ENCODE results near the gene BCL2L15. TPM values are rescaled to one million over a fixed set of nuclear protein-coding genes. Genes with fewer than 3 reads are reported as not detected.

Gene BCL2L15
- total and polyA plus RNA-seq, 2 of the 13 experiments (the other 11 are each of a cell fraction or from before 2014, with no cell fraction given): 0.03 to 0.27 TPM

DNA sequence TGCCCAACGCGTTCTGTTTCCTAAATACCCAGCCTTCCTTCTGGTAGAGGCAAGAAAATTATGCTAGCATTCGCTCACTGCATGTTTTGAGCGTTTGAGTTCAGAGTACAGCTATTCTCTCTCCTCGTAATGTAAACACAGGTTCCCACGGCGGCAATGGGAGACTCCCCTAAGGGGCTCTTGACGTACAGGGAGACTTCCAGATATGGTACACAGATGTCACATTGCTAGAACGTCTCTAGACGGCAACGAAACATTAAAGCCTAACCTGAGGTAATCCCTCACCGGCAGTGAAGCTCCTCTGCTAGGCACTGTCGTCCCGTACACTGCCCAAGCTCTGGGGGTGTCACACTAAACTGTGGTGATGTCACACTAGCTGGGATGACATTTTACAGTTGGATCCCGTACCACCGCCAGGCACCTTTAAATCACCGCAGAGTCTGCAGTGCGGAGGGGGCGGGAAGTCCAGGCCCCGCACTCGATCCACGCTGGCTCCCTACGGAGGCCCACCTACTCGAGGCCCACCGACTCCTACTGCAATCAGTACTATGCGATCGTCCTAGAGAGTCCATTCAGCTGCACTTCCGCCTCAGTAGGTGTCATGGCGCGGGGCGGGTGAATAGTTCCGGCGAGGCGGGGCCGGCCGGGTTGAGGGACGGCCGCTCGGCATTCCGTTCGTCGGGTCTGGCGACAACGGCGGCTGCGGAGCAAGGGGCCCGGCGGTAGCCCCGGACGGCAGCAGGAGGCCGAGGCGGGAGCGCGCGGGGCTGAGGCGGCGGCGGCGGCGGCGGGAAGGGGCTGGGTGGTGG lies 41.8 kb upstream of the BCL2L15 start, which contains the start of gene HIPK1 (continued):
- TF ChIP-seq HDAC6 (IDR thresholded peaks at IDR 0.05; ENCODE audit: low read depth, low read length) (no peak), ZBTB21 (CRISPR knock-in tag; IDR thresholded peaks at IDR 0.05) (peak; percentile 95), ZNF530 (CRISPR knock-in tag; IDR thresholded peaks at IDR 0.05; ENCODE audit: low read depth) (no peak), SOX13 (IDR thresholded peaks at IDR 0.05) (no peak), SOX13 (CRISPR knock-in tag; conservative IDR thresholded peaks at IDR 0.05 in 1 of 2, IDR thresholded peaks at IDR 0.05 in 1 of 2) (peak in 1 of 2 experiments; percentile 44; a peak in 2 of 4 replicates), BORCS8-MEF2B (CRISPR knock-in tag; IDR thresholded peaks at IDR 0.05) (peak; percentile 80; the same call in 1 of the 2 replicates), ZNF44 (CRISPR knock-in tag; IDR thresholded peaks at IDR 0.05) (no peak), ZNF337 (CRISPR knock-in tag; IDR thresholded peaks at IDR 0.05; ENCODE audit: borderline replicate concordance, low read depth) (0 out of 2 replicates have a peak, but pooled peaks have one; percentile 32), NFYC (CRISPR knock-in tag; IDR thresholded peaks at IDR 0.05) (peak; percentile 51), SSRP1 (CRISPR knock-in tag; IDR thresholded peaks at IDR 0.05) (no peak), PRMT3 (CRISPR knock-in tag; IDR thresholded peaks at IDR 0.05; ENCODE audit: borderline replicate concordance, low read depth) (no peak), ZBTB38 (CRISPR knock-in tag; IDR thresholded peaks at IDR 0.05) (peak; percentile 56), ZFP41 (CRISPR knock-in tag; IDR thresholded peaks at IDR 0.05; ENCODE audit: borderline replicate concordance) (no peak), RFXANK (CRISPR knock-in tag; IDR thresholded peaks at IDR 0.05) (no peak), ZKSCAN8 (CRISPR knock-in tag; IDR thresholded peaks at IDR 0.05; ENCODE audit: borderline replicate concordance) (peak; percentile 12; the same call in 1 of the 2 replicates), NFKBIZ (CRISPR knock-in tag; IDR thresholded peaks at IDR 0.05) (peak; percentile 13; the same call in 1 of the 2 replicates), GABPA (IDR thresholded peaks at IDR 0.05; ENCODE audit: low read depth, low read length) (peak; percentile 78), GABPA (CRISPR knock-in tag; IDR thresholded peaks at IDR 0.05; ENCODE audit: low read depth) (peak; percentile 92), GZF1 (CRISPR knock-in tag; IDR thresholded peaks at IDR 0.05) (no peak), MTA3 (CRISPR knock-in tag; IDR thresholded peaks at IDR 0.05) (no peak)
- TF ChIP-seq, protein P1, sequence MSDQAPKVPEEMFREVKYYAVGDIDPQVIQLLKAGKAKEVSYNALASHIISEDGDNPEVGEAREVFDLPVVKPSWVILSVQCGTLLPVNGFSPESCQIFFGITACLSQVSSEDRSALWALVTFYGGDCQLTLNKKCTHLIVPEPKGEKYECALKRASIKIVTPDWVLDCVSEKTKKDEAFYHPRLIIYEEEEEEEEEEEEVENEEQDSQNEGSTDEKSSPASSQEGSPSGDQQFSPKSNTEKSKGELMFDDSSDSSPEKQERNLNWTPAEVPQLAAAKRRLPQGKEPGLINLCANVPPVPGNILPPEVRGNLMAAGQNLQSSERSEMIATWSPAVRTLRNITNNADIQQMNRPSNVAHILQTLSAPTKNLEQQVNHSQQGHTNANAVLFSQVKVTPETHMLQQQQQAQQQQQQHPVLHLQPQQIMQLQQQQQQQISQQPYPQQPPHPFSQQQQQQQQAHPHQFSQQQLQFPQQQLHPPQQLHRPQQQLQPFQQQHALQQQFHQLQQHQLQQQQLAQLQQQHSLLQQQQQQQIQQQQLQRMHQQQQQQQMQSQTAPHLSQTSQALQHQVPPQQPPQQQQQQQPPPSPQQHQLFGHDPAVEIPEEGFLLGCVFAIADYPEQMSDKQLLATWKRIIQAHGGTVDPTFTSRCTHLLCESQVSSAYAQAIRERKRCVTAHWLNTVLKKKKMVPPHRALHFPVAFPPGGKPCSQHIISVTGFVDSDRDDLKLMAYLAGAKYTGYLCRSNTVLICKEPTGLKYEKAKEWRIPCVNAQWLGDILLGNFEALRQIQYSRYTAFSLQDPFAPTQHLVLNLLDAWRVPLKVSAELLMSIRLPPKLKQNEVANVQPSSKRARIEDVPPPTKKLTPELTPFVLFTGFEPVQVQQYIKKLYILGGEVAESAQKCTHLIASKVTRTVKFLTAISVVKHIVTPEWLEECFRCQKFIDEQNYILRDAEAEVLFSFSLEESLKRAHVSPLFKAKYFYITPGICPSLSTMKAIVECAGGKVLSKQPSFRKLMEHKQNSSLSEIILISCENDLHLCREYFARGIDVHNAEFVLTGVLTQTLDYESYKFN (CRISPR knock-in tag; conservative IDR thresholded peaks at IDR 0.05): peak; percentile 85
- TF ChIP-seq, protein P2, sequence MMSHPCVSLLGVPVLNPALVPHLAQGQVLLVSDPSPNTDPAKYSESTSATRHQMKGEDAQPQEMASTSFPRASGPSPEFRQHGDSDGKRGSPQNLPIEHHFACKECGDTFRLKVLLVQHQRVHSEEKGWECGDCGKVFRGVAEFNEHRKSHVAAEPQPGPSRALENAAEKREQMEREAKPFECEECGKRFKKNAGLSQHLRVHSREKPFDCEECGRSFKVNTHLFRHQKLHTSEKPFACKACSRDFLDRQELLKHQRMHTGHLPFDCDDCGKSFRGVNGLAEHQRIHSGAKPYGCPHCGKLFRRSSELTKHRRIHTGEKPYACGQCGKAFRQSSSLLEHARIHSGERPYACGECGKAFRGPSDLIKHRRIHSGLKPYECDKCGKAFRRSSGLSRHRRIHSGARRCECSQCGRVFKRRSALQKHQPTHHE (CRISPR knock-in tag; IDR thresholded peaks at IDR 0.05; ENCODE audit: borderline replicate concordance): no peak
- TF ChIP-seq, protein P3, sequence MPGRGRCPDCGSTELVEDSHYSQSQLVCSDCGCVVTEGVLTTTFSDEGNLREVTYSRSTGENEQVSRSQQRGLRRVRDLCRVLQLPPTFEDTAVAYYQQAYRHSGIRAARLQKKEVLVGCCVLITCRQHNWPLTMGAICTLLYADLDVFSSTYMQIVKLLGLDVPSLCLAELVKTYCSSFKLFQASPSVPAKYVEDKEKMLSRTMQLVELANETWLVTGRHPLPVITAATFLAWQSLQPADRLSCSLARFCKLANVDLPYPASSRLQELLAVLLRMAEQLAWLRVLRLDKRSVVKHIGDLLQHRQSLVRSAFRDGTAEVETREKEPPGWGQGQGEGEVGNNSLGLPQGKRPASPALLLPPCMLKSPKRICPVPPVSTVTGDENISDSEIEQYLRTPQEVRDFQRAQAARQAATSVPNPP (CRISPR knock-in tag; IDR thresholded peaks at IDR 0.05): peak; percentile 60; the same call in 1 of the 2 replicates
- TF ChIP-seq, protein P4, sequence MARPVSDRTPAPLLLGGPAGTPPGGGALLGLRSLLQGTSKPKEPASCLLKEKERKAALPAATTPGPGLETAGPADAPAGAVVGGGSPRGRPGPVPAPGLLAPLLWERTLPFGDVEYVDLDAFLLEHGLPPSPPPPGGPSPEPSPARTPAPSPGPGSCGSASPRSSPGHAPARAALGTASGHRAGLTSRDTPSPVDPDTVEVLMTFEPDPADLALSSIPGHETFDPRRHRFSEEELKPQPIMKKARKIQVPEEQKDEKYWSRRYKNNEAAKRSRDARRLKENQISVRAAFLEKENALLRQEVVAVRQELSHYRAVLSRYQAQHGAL (CRISPR knock-in tag; IDR thresholded peaks at IDR 0.05; ENCODE audit: not compliant biosample characterization): no peak

Measured in HepG2 (cell line).